ENCODE results near the gene OPRD1.

DNA sequence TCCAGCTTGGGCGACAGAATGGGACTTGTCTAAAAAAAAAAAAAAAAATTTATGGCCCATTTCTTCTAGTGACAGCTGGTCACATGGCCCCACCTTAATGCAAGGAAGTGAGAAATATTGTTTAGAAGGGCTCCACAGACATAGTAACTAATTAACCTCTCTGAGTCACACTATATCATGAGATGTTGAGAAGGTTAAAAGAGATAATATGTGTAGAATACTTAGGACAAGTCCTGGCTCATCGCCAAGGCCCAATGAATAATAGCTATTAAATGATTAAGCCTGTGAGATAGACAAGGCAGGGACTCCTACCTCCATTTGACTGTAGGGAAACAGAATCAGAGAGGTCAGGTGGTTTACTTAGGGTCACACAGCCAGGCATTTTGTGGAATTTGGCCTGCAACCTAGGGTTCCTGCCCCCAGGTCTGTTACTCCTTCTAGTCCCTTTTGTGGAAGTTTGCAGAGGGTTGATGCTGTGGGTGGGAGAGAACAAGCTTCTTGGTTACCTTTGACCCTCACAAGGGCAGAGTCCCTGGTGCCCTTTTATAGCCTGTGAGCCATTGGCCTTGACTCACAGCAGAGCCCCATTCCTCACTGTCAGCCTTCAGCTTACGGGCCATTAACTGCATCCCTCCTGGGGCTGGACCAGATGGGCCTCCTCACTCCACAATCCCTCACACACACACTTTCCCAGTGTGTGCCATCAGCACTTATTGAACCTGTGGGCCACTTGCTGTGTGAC is 48.5 kb downstream of the OPRD1 start:
- TF ChIP-seq, protein P1, sequence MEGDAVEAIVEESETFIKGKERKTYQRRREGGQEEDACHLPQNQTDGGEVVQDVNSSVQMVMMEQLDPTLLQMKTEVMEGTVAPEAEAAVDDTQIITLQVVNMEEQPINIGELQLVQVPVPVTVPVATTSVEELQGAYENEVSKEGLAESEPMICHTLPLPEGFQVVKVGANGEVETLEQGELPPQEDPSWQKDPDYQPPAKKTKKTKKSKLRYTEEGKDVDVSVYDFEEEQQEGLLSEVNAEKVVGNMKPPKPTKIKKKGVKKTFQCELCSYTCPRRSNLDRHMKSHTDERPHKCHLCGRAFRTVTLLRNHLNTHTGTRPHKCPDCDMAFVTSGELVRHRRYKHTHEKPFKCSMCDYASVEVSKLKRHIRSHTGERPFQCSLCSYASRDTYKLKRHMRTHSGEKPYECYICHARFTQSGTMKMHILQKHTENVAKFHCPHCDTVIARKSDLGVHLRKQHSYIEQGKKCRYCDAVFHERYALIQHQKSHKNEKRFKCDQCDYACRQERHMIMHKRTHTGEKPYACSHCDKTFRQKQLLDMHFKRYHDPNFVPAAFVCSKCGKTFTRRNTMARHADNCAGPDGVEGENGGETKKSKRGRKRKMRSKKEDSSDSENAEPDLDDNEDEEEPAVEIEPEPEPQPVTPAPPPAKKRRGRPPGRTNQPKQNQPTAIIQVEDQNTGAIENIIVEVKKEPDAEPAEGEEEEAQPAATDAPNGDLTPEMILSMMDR (IDR thresholded peaks at IDR 0.05; ENCODE audit: low read depth, low read length, missing input control) = no peak
- no peak for TF ChIP-seq YY1 (IDR thresholded peaks at IDR 0.05)
- TF ChIP-seq, protein P2, sequence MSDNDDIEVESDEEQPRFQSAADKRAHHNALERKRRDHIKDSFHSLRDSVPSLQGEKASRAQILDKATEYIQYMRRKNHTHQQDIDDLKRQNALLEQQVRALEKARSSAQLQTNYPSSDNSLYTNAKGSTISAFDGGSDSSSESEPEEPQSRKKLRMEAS (IDR thresholded peaks at IDR 0.05) = no peak
- TF ChIP-seq GABPA (IDR thresholded peaks at IDR 0.05 in 1 of 2, conservative IDR thresholded peaks at IDR 0.05 in 1 of 2) = no peak
- TF ChIP-seq, protein P3, sequence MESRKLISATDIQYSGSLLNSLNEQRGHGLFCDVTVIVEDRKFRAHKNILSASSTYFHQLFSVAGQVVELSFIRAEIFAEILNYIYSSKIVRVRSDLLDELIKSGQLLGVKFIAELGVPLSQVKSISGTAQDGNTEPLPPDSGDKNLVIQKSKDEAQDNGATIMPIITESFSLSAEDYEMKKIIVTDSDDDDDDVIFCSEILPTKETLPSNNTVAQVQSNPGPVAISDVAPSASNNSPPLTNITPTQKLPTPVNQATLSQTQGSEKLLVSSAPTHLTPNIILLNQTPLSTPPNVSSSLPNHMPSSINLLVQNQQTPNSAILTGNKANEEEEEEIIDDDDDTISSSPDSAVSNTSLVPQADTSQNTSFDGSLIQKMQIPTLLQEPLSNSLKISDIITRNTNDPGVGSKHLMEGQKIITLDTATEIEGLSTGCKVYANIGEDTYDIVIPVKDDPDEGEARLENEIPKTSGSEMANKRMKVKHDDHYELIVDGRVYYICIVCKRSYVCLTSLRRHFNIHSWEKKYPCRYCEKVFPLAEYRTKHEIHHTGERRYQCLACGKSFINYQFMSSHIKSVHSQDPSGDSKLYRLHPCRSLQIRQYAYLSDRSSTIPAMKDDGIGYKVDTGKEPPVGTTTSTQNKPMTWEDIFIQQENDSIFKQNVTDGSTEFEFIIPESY (IDR thresholded peaks at IDR 0.05) = no peak
- no peak for TF ChIP-seq RAD21 (IDR thresholded peaks at IDR 0.05)
